ENCODE results near the gene MAPK8.

DNA sequence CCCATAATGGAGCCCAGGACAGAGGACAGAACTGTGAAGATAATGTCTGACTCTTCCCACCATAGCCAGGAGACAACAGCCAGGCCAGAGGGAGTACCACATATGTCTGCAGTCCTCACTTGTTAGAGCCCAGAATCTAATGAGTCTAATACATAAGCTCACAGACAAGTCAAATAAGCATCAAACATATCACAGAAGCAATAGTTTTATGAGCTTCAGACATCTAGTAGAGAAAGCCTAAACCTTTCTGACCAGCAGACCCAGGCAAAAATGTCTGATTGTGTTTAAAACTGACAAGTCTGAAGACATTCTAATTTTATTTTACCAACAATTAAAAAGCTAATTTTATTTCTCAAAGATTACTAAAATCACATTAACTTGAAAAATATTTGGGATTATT is 75.5 kb downstream of the MAPK8 start:
- TF ChIP-seq GATA3 (IDR thresholded peaks at IDR 0.05; ENCODE audit: low read depth, low read length) (no peak), GATA2 (IDR thresholded peaks at IDR 0.05; ENCODE audit: low read depth, low read length) (no peak)

Data from SH-SY5Y (cell line).